ENCODE measurements around the gene TNFRSF9.

The TNFRSF9 gene

DNA sequence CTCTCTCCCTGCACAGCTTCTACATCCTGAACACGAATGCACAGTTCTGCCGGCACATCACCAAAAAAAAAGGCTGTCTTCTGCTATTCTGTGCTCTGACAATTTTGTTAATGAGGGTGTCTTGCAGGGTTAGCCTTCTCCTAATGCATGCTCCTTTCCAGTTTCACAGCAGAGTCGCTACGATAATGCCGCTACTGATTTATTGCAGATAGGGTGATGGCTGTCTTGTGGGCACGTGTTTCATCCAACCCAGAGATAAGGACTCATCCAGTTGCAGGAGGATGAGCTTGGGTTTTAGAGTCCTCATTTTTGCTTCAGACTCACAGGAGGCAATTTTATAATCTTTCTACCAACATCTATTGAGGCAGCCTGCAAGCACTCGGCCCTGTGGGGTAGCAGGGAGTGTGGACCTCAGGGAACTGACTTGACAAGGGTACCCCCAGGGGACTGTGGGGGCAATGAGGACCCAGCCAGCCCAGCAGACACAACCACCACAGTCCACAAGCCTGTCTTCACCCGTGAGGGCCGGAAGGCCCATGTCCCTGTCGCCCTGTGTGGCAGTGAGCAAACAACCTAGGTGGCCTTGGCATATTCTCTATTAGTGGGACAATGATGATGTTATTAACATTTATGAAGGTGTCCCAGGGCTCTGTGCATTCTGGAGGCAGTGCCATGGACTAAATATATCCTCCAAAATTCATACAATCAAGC is 72.4 kb downstream of the TNFRSF9 start:
- no peak for DNase-seq

DNA sequence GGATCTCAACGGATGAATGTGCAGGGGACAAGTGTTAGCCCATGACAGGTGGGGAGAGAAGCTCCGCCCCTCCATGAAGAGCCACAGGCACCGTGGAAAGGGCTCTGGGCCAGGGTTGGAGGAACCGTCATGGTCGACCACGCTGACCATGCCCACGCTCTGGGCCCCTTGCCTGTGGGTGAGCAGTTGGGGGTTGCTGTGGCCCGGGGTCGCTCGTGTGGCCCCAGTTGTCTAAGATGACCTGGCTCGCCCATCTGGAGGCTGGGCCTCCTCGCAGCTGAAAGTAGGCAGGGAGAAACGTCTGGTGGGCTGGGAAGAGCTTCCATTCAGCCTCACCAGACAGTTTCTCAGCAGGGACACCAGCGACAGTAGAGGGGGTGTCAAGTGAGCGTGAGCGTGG is 74.7 kb downstream of the TNFRSF9 start:
- DNase-seq = no peak
